Ovary (tissue), 3 donors: ENCODE results near the gene GFRA1.

ENCODE experiments used
- CTCF ChIP-seq, 3 donors: fragments of 450-650 bp in 2 of 3; fragments of 200-600 bp in 1 of 3; IDR thresholded peaks; one replicate each; pipeline versions ENCODE4 v1.5.1 to v1.8.0; 2016 to 2022; ENCODE audit warnings: antibody characterized with exemption in 3 of 3, mild to moderate bottlenecking in 1 of 3
- POLR2A ChIP-seq: fragments of 450-650 bp; IDR thresholded peaks from one replicate; pipeline ENCODE4 v1.6.1; 2017; ENCODE audit warnings: antibody characterized with exemption, mild to moderate bottlenecking, moderate library complexity
- donor health status: DM: no; HTN: no; CAD: no.

DNA sequence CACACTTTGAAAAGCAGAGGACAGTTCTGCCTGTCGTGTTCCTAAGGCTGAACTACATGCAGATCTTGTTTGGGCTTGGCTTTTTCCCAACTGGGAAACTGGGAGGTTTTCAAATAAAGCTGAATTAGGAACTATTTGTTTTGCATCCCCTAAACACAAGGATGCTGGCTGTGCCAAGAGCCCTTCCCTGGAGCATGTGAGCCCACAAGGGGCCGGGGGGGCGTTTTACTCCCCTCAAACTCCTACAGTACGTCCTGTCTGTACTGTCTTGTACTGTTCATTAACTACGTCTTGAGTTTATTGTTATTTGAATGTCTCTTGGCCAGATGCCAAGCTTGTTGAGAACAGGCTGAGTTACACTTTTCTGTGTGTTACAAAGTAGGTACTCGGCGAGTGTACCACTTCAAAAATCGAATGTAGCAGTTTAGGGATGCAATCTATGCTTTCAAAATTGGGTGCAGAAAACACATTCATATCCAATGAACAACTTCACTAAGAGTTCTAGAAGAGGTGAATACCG lies 94.9 kb downstream of the GFRA1 start:
- TF ChIP-seq CTCF (IDR thresholded peaks at IDR 0.05): no peak
- no peak for TF ChIP-seq POLR2A
